ENCODE measurements around the gene KLF2.
"Not testable (repeated sequence)": the region's sequence is repeated elsewhere in the genome, so short reads cannot be mapped to it uniquely, and the experiment has no call there.

The KLF2 gene

DNA sequence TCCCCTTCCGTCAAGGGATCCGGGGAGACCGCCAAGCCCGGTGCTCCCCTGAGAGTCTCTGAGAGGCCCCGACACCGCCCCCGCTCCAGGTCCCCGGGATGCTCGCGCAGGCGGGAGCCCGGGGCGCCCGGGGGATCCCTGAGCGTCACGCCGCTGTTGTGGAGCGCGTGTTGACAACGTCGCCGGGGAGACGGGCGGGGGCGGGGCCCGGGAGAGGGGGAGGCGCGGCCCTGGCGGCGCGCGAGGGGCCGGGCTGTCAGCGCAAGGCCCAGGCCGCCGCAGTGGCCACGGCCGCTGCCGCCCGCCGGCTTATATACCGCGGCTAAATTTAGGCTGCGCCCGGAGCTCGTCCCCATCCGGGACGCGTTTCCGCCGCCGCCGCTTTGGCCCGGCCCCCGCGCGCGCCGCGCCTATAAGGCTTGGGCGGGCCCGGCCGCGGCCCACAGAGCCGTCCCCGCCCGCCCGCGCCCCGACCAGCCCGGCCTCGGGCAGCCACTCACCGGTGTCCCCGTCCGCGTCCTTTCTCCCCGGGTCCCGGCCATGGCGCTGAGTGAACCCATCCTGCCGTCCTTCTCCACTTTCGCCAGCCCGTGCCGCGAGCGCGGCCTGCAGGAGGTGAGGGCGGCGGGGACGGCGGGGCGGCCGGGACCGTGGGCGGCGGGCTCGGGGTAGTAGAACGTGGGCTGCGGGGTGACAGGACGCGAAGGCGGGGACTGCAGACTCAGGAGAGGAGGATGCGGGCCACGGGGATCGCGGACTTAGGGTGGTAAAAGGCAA lies at the start of gene KLF2:
TSS of gene KLF2 (plus strand) at position 443 of the 777 bp plus-strand sequence. CDS start at position 541, 98 bp downstream.
- no peak for DNase-seq (ENCODE audit: low read depth, low spot score)

DNA sequence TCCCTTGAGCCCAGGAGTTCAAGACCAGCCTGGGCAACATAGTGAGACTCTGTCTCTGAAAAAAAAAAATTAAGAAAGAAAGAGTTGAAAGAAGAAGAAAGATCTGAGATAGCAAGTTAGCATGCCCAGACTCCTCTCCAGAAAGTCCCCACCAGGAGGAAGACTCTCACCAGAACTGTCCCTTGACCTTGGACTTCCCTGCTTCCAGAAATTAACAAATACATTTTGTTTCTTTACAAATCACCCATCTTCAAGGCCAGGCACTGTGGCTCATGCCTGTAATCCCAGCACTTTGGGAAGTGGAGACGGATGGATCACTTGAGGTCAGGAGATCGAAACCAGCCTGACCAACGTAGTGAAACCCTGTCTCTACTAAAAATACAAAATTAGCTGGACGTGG lies 44.3 kb upstream of the KLF2 start:
- H3K27ac ChIP-seq, result no peak overlapping the region
- DNase-seq (ENCODE audit: low read depth, low spot score), result no peak

More for the DNA sequence above, at the start of gene KLF2:
- H3K27ac ChIP-seq, result no peak within 1 kb of the TSS

DNA sequence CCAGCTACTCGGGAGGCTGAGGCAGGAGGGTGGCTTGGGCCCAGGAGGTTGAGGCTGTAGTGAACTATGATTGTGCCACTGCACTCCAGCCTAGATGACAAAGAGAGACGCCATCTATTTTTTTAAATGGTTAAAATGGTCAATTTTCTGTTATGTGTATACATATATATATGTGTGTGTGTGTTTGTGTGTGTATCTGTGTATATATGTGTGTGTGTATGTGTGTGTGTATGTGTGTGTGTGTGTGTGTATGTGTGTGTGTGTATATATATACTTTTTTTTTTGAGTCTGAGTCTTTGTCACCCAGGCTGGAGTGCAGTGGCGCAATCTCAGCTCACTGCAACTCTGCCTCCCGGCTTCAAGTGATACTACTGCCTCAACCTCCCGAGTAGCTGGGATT lies 42.9 kb upstream of the KLF2 start:
- no peak overlapping the region for H3K27ac ChIP-seq
- DNase-seq (ENCODE audit: low read depth, low spot score), result no peak

DNA sequence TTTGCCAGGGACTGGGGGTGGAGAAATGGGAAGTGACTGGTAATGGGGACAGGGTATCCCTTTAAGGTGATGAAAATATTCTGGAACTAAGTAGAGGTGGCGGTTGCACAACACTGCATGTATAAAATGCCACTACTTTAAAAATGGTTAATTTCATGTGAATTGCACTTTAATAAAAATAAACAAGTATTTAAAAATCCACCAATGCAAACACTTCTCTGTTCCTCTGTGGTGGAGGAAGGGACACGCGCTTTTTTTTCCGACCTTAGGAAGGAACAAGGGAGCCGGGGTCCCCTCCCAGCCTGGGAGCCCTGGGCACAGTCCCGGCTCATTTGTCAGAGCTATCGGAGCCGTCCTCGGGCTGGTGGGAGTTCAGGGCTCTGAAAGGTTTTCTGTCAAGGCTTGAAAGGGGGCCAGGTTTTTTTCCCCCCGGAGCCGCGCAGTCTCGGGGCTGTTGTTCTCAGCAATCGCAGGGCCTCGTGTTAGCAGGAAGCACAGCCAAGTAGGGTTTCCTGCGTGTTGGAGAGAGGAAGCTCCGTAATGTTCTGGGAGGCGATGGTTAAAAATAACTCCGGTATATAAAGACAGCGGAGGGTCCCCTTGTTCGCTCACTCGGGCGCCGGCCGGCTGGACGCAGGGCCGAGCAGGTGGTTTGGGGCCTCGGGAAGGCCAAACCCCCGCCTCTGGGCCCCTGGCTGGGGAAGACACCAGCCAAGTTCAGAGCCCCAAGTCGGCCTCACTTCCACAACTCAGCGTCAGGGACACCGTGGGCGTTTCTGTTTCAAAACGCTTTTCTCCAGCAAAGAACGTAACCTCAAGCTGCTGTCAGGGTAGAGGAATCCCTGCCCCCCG lies 41.2 kb upstream of the KLF2 start:
- DNase-seq (ENCODE audit: low read depth, low spot score), result no peak

DNA sequence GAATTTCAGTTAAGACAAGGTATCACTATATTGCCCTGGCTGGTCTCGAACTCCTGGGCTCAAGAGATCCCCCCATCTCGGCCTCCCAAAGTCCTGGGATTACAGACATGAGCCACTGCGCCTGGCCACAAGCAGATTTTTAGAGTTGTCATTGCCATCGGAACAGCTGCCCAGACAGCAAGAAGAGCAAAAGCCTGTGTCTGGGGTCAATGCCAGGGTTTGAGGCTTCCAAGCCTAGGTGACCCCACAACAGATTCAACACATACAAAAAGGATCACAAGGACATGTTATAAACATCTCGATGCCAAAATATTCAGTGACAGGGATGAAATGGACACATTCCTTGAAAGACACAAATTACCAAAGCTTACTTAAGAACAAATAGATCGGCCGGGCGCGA lies 40.1 kb upstream of the KLF2 start:
- H3K27ac ChIP-seq, result no peak overlapping the region

More for the DNA sequence above, 41.2 kb upstream of the KLF2 start:
- H3K27ac ChIP-seq, result no peak overlapping the region

DNA sequence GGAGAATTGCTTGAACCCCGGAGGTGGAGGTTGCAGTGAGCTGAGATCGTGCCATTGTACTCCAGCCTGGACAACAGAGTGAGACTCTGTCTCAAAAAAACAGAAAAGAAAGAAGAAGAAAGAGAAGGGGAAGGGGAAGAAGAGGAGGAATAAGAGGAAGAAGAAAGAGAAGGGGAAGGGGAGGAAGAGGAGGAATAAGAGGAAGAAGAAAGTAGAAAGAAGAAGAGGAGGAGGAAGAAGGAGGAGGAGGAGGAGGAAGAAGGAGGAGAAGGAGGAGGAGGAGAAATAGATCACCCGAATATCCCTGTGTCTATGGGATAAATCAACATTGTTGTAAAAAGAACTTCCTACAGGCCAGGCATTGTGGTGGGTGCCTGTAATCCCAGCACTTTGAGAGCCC lies 39.5 kb upstream of the KLF2 start:
- not testable (repeated sequence) for DNase-seq (ENCODE audit: low read depth, low spot score); H3K27ac ChIP-seq

More for the DNA sequence above, 40.1 kb upstream of the KLF2 start:
- DNase-seq (ENCODE audit: low read depth, low spot score), result no peak

DNA sequence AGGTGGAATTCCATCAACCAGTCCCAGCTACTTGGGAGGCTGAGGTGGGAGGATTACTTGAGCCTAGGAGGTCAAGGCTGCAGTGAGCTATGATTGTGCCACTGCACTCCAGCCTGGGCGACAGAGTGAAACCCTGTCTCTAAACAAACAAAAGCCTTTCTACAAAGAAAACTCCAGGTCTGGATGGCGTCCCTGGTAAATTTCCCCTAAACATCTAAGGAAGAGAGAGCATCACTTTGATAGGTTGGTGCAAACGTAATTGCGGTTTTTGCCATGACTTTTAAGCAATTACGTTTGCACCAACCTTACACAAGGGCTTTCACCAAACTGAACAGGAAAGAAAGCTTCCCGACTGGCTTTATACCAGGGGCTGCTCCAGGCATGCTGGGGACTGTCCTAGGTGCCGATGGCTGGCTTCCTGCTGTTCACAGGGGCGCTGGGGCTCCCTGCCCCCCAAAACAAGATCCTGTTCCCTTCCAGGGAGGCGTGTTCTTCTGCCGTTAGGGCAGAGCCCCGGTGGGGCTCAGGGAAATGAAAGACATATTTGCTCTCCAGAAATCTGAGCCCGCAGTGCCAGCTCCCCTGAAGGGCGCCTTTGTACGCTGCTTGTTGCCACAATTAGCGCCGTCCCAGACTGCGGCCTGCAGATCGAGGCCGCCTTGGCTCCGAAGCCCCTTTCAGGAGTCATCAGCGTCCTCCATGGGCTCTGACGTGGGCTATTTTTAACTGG lies 38.7 kb upstream of the KLF2 start:
- DNase-seq (ENCODE audit: low read depth, low spot score), result no peak
- H3K27ac ChIP-seq, result no peak overlapping the region

DNA sequence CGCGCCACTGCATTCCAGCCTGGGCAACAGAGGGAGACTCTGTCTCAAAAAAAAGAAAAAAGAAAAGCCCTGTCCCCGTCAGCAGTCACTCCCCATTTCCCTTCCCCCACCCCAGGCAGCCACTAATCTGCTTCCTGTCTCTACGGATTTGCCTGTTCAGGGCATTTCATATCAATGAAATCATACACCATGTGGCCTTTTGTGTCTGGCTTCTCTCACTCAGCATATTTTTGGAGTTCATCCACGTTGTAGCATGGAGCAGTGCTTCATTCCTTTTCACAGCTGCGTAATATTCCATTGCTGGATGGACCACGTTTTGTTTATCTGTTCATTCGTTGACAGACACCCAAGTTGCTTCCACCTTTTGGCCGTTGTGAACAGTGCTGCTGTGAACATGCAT lies 36.1 kb upstream of the KLF2 start:
- H3K27ac ChIP-seq, result no peak overlapping the region
- no peak for DNase-seq (ENCODE audit: low read depth, low spot score)

DNA sequence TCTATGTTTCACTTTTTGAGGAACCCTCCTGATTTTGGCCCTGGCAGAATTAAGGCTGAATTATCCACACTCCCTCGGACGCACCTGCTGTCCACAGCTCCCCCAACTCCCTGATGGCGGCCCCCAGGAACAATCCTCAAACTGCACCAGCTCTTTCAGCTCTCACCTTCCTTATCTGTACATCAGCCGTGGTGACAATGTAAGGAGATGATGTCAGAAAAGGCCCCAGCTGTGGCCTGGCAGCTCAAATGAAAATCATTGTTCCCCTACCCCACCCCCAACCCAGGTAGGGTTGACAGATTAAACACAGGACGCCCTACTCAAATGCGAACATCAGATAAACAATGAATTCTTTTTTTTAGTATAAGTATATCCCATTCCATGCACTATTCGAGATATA lies 35.0 kb upstream of the KLF2 start:
- no peak overlapping the region for H3K27ac ChIP-seq
- DNase-seq (ENCODE audit: low read depth, low spot score), result no peak

DNA sequence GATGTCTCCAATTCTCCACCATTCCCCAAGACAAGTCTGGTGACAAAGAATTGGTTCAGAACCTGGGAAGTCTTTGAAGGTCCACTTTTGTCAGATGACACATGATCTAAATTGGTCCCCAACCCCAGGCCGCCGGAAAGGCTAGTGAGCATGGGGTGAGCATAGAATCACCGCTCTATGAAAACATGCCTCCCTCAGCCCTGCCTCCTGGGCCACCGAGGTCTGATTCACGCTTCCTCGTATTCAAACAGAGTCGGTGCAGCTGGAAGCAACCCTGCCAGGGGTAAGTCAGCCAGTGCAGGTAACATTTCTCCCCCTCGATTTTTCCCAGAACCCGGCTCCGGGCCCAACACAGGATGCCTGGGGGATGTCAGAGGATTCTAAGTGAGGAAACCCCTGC lies 33.9 kb upstream of the KLF2 start:
- no peak overlapping the region for H3K27ac ChIP-seq
- DNase-seq (ENCODE audit: low read depth, low spot score), result no peak

DNA sequence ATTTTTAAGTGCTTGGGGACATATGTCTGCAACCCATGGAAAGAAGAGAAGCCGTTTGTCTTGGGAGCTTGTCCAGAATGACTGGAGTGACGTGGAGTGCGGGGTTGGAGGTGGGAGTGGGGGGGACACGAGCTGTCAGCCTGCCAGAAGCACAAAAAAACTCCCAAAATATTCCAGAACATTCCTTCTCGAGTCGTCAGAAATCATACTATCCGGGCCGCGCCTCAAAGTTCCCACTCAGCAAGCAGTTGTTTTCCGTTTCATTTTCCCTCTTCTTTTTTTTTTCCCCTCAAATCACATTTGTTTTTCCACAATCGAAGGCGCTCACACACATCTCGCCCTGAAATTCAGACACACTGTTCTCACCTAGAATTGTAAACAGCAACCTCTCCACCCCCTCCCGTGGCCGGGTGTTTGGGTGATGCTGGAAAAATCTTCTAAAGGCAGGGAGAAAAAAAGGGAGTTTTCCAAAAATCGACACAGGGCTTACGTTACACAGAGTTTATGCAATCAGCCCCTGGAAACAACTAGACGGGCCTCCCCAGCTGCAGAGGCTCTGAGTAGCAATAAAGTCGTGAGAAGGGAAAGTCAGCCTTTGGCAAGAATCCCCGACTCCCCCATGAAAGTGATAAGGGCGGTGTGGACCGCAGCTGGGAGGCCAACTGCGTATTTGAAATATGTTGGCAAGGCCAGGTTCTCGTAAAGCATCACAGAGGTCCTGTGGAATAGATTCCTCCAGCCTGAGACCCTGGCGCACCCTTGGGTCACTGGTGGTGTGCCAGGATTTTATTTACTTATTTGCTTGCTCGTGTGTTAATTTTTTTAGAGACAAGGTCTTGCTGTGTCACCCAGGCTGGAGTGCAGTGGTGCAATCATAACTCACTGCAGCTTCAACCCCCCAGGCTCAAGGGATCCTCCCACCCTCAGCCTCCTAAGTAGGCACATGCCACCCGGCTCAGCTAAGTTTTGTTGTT lies 31.2 kb upstream of the KLF2 start:
- H3K27ac ChIP-seq, result no peak overlapping the region
- no peak for DNase-seq (ENCODE audit: low read depth, low spot score)

DNA sequence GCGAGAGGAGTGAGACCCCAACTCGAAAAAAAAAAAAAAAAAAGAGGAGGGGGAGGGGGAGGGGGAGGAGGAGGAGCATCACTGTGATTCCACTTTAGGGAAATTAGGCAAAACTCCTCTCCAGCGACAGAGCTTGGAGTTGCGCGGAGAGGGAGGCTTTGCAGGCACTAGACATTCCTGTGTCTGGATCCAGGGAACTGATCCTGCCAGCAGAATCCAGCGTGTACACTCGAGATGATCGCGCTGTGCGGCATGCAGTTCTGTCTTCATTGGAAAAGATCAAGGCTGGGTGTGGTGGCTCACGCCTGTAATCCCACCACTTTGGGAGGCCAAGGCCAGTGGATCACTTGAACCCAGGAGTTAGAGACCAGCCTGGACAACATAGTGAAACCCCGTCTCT lies 29.6 kb upstream of the KLF2 start:
- H3K27ac ChIP-seq, result no peak overlapping the region
- no peak for DNase-seq (ENCODE audit: low read depth, low spot score)

DNA sequence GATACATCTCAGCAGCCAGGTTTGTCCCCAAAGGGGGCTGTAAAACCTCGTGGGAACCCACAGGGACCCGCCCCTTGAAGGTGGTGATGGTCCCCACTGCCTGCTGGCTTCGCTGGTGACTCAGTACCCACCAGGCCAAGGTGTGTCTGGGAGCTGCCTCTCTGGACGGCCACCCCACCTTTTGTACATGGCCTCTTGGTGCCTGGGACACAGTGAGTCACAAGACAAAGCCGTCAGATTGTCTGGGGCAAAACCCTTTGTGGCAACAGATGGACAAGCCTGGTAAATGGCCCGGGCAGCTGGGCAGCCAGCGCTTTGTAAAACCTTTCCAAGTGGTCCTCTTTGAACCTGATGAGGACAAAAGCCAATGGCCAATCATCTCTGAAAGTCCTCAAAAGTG lies 27.9 kb upstream of the KLF2 start:
- H3K27ac ChIP-seq, result no peak overlapping the region
- DNase-seq (ENCODE audit: low read depth, low spot score), result no peak

DNA sequence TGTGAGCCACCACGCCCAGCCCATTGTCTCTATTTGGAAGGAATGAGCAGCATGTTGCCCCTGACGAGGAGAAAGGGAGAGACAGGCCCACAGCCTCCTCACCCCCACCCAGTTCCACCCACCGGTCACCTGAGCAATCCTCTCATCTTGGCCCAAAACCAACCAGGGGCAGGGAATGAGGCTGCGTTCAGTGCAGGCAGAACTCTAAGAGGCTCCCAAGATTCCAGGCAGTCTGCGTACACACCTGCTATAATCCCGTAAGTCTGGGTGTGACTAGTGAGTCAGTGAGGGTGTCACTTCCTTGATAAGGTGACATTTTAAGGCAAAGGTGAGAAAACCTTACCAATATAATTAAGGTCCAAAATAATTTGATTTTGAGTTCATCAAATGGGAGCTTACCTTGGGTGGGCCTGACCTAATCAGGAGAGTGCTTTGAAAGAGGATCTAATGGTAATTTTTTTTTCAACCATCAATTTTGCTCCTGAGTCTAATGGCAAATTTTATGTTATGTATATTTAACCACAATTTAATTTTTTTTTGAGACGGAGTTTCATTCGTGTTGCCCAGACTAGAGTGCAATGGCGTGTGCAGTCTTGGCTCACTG lies 26.9 kb upstream of the KLF2 start:
- no peak overlapping the region for H3K27ac ChIP-seq
- no peak for DNase-seq (ENCODE audit: low read depth, low spot score)

DNA sequence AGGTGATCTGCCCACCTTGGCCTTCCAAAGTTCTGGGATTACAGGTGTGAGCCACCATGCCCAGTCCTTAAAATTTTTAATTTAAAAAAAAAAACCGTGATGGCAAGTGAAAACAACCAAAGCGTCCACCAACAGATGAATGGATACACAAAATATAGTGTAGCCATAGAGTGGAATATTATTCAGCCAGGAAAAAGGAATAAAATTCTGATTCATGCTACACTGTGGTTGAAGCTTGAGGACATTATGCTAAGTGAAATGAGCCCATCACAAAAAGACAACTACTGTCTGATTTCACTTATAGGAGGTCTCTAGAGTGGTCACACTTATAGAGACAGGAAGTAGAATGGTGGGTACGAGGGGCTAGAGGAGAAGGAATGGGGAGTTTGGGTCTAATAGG lies 26.3 kb upstream of the KLF2 start:
- no peak overlapping the region for H3K27ac ChIP-seq
- no peak for DNase-seq (ENCODE audit: low read depth, low spot score)

DNA sequence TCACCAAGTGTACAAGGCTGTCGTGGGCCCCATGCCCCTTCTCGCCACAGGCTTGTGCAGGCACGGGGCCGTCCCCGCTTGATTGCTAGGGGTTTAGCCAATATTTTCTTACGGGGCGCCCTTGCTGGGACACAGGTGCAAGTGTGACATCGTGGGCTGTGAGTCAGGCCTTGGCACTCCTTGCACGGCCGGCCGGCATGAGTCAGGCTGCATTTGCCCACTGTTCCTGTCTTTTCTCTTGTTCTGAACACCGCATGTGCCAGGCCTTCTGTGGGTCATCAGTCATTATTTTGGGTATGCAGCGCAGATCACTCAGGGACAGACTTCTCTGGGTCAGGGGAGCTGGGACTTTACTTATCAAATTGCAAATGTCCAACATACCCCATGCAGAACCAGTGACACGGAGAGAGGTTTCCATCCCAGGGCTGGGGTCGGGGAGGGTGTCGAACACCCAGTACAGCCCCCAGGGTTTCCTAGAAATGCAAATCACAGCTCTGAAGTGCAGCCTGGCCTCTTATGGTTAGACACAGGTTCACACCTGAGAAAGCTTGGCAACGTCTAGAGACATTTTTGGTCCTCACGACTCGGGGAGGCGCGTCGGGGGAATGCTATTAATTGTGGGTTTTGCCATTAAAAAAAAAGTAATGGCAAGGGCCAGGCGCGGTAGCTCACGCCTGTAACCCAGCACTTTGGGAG lies 22.5 kb upstream of the KLF2 start:
- DNase-seq (ENCODE audit: low read depth, low spot score), result no peak
- H3K27ac ChIP-seq, result no peak overlapping the region

DNA sequence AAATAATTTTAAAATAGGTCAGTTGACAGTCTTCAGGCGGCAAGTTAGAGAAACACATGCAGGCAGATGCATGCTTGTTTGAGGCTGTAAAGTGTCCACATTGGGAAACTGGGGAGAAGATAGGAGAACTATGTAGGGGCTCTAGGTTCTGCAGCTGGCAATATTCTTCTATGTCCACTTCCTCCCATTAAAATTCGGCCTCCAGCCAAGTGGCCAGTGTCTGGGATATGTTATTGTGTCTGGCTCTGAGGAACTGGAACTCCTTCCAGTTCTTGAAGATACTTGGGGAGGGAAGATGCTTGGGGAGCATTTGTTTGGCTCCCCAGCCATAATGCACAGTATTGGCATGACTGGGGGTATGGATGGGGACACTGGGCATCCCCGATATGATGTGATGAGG lies 20.9 kb upstream of the KLF2 start:
- no peak for DNase-seq (ENCODE audit: low read depth, low spot score)
- no peak overlapping the region for H3K27ac ChIP-seq

DNA sequence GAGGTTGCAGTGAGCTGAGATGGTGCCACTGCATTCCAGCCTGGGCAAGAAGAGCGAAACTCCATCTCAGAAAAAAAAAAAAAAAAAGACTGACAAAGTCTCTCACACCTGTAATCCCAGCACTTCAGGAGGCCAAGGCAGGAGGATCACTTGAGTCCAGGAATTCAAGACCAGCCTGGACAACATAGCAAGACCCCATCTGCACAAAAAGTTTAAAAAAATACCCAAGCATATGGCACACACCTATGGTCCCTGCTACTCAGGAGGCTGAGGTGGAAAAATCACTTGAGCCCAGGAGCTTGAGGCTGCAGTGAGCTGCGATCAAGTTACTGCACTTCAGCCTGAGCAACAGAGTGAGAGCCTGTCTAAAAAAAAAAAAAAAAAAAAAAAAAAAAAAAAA lies 20.1 kb upstream of the KLF2 start:
- DNase-seq (ENCODE audit: low read depth, low spot score); H3K27ac ChIP-seq: not testable (repeated sequence)

DNA sequence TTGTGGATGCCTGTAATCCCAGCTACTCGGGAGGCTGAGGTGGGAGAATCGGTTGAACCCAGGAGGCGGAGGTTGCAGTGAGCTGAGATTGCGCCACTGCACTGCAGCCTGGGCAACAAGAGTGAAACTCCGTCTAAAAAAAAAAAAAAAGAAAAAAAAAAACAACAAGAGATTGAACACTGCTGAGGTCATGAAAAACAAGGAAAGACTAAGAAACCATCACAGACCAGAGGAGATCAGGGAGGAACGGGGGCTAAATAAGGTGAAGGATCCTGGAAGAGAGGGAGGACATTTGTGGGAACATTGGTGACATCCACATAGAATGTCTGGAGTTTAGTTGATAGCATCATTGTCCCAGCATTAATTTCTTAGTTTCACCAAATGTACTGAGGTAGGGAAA lies 19.6 kb upstream of the KLF2 start:
- not testable (repeated sequence) for H3K27ac ChIP-seq; DNase-seq (ENCODE audit: low read depth, low spot score)

All from epithelial cell of prostate (primary cell).